ENCODE measurements around the gene NLN.
"Not testable (repeated sequence)": the region's sequence is repeated elsewhere in the genome, so short reads cannot be mapped to it uniquely, and the experiment has no call there.

Gene NLN

DNA sequence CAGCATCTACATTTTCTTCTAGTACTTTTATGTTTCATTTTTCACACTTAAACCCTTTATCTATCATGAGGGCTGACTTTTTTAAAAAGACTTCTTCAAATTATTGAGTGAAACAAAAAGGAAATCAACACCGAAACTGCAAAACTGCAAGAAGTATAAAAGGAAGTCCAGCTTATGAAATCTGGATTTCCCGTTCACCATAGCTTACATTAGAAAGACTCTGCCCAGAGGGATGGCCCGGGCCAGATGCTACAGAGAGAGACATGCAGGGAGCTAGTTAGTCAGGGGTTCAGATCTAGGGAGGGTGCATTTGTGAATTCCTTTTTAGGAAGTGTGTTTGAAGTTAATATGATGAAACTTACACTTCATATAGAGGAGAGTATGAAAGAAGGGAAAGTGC, 10.0 kb downstream of the NLN start:
- not testable (repeated sequence) for DNase-seq (ENCODE audit: low read depth, low spot score)

DNA sequence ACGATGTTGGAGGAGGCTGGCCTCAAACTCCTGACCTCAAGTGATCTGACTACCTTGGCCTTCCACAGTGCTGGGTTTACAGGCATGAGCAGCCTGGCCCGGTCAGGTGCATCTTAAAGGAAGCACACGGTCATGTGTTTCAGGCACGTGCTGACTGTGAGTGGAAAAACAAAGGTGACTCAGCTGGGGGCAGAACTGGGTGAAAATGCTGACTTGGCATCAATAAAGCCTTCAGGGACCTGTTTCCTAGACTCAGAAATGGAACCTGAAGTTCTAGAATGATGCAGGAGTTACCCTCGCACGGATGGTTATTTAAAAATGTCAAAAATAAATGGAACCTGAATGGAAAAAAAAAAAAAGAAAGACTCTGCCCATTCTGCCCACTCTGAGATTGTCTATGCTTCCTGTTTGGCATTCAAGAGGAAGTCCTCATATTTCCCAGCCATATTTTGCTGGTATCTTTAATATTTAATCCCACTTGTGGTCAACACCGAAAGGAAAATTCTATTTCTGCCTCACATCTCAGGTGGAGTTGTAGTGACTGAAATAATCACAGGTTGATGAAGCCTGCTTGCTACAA, 12.3 kb downstream of the NLN start:
- DNase-seq (ENCODE audit: low read depth, low spot score): not testable (repeated sequence)

DNA sequence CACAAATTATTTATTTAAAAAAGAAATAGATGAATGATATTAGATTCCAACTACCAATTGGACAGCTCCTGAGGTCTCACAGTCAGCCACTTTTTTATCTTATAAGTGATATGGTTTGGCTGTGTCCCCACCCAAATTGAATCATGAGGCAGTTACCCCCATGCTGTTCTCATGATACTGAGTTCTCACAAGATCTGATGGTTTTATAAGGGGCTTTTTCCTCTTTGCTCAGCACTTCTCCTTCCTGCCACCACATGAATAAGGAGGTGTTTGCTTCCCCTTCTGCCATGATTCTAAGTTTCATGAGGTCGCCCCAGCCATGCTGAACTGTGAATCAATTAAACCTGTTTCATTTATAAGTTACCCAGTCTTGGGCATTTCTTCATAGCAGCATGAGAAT, 12.9 kb downstream of the NLN start:
- no peak for DNase-seq (ENCODE audit: low read depth, low spot score)

DNA sequence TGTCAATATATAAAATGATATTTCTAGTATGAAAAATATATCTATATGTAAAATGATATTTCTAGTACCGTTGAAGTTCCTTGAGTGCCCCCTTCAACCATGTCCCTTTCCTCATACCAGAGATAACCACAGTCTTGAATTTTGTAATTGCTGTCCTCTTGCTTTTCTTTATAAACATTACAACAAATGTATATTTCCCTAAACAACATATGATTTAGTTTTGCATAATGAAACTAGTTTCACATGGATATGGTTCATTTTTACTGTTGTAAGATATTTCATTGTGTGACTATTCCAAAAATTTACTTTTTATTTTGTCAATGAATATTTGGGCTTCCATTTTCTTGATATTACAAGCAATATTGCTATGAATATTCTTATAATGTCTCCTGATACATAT, 14.0 kb downstream of the NLN start:
- no peak for DNase-seq (ENCODE audit: low read depth, low spot score)

DNA sequence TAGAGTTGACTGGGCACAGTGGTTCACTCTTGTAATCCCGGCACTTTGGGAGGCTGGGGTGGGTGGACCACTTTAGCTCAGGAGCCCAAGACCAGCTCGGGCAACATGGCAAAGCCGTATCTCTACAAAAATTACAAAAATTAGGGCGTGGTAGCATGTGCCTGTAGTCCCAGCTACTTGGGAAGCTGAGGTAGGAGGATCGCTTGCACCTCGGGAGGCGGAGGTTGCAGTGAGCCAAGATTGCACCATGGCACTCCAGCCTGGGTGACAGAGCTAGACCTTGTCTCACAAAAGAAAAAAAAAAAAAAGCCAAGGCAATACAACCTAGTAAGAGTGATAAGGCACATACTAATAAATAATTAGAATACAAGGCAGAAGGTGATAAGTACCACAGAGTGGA, 15.8 kb downstream of the NLN start:
- DNase-seq (ENCODE audit: low read depth, low spot score): no peak

DNA sequence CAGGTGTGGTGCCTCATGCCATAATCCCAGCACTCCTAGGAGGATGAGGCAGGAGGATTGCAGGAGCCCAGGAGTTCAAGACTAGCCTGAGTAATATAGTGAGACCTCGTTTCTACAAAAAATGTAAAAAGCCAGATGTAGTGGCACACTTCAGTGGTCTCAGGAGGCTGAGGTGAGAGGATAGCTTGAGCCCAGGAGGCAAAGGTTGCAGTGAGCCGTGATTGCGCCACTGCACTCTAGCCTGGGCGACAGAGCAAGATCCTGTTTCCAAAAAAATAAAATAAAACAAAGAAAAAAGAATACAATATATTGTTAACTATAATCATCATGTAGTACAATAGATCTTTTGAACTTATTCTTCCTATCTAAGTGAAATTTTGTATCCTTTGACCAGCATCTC, 16.3 kb downstream of the NLN start:
- DNase-seq (ENCODE audit: low read depth, low spot score): no peak

DNA sequence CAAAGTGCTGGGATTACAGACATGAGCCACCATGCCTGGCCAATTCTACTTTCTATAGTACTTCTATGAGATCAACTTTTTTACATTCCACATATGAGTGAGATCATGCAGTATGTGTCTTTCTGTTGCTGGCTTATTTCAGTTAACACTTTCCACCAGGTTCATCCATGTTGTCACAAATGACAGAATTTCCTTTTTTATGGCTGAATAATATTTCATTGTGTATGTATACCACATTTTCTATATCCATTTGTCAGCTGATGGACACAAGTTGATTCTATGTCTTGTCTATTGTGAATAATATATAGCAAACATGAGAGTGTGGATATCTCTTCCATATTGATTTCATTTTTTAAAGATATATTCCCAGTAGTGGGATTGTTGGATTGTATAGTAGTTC, 17.2 kb downstream of the NLN start:
- no peak for DNase-seq (ENCODE audit: low read depth, low spot score)

DNA sequence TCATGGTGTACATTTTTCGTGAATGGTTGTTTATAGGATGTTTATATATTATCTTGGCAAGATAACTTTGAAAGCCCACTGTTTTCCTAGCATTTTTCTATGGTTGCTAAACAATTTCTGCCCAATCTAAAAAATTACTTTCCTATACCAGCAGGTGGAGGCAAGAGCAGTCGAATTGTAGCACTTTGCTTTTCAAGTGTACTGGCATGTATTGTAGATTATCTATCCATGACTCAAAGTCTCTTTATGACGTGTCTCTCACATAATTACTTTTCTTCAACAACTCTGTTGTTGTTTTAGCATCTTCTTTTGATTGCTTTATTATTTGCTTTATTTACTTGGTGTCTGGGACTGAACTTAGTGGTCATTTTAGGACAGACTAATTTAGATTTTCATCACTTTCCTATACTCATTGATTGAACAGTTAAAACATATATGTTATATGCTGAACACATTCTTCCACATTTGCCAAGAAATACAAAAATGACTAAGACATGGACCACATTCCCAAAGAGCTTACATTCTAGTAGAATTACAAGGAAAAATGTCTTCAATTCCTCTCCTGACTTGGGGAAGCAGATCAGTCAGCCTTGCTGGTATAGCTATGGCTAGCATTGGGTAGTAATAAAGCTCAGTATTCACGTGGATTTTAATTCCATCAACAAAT, 20.7 kb downstream of the NLN start:
- DNase-seq (ENCODE audit: low read depth, low spot score): peak; percentile 79

DNA sequence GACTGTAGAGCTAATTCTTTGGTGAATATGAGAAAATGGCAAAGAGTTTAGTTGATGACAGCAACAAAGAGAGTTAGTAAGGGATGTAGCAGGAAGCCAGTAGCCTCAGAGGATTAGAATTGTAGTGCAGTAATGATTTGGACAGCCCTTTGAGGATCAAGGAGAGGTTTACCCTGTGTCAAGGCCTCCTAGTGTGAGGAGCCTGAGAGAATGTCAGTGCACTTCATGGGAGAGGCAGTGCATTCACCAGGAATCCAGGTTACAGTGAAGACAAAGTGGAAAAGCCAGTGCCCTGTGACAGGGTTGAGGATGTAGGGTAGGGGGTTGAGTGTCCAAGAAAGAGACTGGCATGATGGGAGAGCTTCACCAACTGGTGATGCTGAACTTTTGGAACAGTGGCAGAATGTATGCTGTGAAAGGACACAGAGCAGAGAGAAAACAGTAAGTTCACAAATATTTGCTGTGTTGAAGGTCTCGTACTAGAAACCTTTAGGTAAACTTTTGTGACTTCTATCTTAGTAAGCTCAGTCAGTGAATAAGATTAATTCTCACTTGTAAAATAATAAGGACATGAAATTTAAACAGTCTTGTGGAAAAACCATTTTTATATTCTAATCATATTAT, 27.3 kb downstream of the NLN start:
- DNase-seq (ENCODE audit: low read depth, low spot score): no peak

DNA sequence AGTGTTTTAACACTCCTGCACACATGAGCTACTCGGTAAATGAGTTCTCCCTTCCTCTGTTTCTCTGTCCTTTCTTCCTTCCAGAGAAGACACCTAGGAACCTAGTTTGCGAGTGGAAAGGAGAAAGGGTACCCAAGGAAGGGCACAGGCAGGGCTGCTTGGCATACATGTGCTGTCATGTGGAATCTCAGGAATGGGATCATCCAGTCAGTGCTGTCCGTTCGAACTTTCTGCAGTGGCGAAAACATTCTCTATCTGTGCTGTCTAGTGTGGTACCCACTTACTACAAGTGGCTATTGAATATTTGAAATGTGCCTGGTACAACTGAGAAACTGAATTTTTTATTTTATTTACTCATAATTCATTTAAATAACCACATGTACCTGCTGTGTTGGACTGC, 28.0 kb downstream of the NLN start:
- DNase-seq (ENCODE audit: low read depth, low spot score): no peak

DNA sequence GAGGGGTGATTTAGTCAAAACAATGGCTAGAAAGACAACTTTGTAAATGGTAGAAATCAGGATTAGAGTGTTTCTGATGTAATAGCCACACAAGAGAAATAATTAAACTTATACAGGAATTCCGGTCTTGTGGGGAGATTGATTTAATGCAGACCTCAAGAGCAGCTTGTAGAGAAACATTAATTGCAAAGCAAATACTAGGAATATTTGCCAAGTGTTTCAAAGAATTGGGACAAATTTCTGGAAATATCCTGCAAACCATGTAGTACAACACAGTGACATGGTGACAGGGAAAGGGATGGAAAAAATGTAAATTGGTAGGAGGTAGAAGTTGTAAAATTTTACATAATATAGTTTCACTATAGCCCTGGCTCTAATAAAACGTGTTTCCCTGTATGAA, 28.9 kb downstream of the NLN start:
- DNase-seq (ENCODE audit: low read depth, low spot score): no peak

DNA sequence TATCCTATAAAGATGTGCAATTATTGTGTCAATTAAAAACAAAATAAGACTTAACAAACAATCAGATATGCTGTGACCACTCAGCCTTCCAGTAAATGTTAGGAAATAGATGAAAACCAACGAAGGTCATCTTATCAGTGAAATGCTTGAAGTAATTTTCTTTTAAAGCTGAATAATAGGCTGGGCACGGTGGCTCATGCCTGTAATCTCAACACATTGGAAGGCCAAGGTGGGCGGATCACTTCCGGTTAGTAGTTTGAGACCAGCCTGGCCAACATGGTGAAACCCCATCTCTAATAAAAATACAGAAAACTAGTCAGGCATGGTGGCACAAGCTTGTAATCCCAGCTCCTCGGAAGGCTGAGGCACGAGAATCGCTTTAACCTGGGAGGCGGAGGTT, 31.2 kb downstream of the NLN start:
- no peak for DNase-seq (ENCODE audit: low read depth, low spot score)

DNA sequence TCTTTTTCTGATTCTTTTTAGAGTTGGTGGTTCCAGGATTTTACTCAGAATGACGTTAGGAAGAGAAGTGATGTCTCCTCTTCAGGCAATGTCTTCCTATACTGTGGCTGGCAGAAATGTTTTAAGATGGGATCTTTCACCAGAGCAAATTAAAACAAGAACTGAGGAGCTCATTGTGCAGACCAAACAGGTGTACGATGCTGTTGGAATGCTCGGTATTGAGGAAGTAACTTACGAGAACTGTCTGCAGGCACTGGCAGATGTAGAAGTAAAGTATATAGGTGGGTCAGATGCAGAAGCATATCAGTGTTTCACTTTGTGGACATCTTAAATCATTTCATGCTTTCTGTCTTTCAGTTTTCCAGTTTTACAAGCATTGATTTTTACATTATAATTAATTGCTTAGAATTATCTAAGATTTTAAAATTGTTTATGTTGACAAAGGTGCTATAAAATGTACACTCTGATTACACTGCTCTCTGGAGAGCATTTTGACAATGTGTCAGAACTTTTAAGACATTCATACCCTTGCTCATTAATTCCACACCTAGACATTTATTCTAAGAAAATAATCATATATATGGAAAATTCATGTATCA, 36.6 kb downstream of the NLN start:
- no peak for DNase-seq (ENCODE audit: low read depth, low spot score)

DNA sequence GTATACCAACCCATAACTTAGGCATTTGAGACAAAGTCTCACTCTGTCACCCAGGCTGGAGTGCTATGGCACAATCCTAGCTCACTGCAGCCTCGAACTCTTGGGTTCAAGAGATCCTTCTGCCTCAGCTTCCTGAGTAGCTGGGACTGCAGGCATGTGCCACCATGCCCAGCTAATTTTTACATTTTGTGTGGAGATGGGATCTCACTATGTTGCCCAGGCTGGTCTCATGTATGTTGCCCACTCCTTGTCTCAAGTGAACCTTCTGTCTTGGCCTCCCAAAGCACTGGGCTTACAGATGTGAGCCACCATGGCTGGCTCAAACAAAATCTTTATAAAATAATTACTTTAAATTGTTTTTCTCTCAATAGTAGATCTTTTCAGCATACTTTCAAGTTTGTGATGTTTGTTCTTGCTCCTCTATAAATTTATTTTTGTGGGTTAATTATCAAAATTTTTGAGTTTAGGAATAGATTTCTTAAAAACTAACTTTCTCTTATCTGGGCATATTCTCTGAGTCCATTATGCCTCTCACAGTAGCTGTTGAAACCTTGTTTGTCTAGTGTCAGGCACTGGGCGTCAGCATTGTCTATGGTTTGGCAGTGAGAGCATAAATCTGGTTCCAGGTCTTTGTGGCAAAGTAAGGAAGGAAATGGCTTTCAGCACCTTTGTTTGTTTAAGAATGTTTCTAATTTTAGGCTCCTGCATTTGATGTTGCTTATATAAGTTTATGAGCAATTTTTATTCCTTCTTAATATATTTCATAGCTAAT, 38.7 kb downstream of the NLN start:
- peak; percentile 82 for DNase-seq (ENCODE audit: low read depth, low spot score)

DNA sequence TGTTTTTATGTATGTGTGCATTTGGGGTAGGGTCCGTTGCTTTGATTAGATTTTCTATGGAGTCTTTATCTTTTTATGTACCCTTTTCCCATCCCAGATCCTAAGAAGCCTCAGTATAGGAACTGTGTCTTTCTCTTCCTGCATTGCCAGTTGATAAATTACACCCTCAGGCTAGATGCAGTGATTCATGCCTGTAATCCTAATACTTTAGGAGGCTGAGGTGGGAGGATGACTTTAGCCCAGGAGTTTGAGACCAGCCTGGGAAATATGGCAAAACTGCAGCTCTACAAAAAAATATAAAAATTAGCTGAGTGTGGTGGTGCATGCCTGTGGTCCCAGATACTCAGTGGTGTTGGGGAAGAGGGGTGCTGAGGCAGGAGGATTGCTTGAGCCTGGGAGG, 40.2 kb downstream of the NLN start:
- no peak for DNase-seq (ENCODE audit: low read depth, low spot score)

DNA sequence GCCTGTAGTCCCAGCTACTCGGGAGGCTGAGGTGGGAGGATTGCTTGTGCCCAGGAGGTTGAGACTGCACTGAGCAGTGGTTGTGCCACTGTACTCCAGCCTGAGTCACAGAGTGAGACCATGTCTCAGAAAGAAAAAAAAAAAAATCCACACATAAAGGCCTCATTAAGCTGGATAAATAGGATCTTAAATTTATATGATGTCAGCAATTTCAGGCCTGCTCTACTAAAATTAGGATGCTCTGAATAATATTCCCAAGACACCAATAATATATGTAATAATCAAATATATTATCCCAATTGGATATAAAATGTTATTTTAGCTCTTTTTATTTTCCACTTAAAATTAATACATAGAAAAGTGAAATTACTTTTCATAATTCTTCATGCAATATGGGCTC, 43.6 kb downstream of the NLN start:
- DNase-seq (ENCODE audit: low read depth, low spot score): no peak

DNA sequence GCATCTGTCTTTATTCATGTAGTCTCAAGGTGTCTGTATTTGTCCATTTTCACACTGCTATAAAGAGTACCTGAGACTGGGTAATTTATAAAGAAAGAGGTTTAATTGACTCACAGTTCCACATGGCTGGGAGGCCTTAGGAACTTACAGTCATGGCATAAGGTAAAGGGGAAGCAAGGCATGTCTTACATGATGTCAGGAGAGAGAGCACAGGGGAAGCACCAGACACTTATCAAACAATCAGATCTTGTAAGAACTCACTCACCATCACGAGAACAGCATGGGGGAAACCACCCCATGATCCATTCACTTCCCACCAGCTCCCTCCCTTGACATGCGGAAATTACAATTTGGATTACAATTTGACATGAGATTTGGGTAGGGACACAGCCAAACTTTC, 44.2 kb downstream of the NLN start:
- no peak for DNase-seq (ENCODE audit: low read depth, low spot score)

DNA sequence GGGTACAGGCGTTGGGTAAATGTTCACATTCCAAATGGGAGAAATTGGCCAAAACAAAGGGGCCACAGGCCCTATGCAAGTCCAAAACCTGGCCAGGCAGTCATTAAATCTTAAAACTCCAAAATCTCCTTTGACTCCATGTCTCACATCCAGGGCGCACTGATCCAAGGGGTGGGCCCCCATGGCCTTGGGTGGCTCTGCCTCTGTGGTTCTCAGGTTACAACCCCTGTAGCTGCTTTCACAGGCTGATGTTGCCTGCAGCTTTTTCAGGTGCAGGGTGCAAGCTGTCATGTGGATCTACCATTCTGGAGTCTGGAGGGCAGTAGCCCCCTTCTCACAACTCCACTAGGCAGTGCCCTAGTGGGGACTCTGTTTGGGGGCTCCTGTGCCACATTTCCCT, 44.8 kb downstream of the NLN start:
- DNase-seq (ENCODE audit: low read depth, low spot score): no peak

DNA sequence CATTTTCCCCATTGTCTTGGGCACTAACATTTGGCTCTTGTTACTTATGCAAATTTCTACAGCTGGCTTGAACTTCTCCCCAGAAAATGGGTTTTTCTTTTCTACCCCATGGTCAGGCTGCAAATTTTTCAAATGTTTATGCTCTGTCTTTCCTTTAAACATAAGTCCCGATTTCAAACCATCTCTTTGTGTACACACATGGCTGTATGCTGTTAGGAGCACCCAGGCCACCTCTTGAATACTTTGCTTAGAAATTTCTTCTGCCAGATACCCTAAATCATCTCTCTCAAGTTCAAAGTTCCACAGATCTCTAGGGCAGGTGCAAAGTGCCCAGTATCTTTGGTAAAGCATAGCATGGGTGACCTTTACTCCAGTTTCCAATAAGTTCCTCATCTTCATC, 45.6 kb downstream of the NLN start:
- DNase-seq (ENCODE audit: low read depth, low spot score): no peak

DNA sequence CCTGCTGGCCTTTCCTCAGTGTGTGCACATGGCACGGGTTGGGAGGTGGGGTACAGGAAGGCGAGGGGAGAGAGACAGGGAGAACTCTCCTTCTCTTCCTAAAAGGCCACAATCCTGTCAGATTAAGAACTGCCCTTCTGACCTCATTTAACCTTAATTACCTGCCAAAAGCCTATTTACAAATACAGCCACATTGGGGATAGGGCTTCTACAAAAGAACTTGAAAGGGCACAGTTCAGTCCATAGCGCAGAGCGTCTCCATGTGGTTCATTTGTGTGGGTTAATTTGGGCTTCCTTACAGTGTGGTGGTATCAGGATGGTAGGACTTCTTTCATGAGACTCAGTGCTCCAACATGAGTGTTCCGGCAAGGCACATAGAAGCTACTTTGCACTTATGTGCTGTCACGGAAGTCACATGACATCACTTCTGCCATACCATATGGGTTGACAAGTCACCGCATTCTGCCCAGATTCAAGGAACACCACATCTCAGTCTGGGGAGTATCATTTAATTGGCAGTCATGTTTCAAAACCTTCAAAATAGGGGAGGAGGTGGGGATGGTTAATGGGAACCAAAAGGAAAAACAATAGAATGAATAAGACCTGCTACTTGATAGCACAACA, 46.8 kb downstream of the NLN start:
- no peak for DNase-seq (ENCODE audit: low read depth, low spot score)

DNA sequence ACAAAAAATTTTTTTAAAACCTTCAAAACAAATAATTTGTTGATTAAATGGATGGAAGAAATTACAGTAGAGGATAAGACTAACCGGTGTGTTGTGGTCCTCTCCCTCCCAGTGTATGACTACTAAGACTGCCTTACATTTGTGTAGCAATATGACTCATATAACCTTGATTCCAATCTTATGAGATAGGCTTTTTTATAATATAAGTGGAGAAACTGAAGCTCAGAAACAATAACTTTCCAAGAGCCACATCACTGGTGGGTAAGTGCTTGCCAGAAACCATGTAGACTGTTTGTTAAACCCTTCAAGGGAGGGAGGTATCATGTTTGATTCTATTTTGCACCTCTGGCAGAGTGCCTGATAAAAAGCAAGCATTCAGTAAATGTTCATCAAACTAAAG, 47.5 kb downstream of the NLN start:
- DNase-seq (ENCODE audit: low read depth, low spot score): peak; percentile 87

DNA sequence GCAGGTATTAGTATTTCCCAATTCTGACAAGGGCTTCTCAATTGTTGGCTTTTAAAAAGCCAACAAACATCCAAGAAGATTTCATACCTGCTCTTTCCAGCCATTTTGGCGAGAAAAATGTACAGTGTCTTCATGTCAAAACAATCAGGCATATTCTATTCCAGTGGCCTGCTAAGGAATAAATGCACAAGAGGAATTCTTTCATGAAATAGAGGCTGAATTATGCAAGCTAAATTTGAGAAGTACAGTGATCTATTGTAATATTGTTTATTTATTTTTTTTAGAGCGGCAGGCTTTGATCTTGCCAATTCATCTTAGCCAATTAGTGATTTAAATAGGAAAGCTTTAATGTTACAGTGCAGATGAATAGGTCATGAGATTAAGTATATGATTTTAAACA, 49.3 kb downstream of the NLN start:
- DNase-seq (ENCODE audit: low read depth, low spot score): no peak

Measured in astrocyte of the hippocampus (primary cell).